K562 (cell line): Measurements from ENCODE around the gene MTA2. TPM values are rescaled to one million over a fixed set of nuclear protein-coding genes. Genes with fewer than 3 reads are reported as not detected.

Source experiments
- BRD4 ChIP-seq: fragments of 200-600 bp; sonication (generic); IDR thresholded peaks from 2 replicates; pipeline ENCODE4 v1.6.1; 2017; ENCODE audit warnings: inconsistent platforms
- CREB1 ChIP-seq, 2 experiments: sonication (generic) in 1 of 2; formaldehyde crosslinking in 1 of 2; IDR thresholded peaks; 2 replicates each; pipeline versions ENCODE4 v1.6.1 to v1.8.0; 2012 to 2022; ENCODE audit warnings: inconsistent platforms in 1 of 2, mild to moderate bottlenecking in 1 of 2, missing genetic modification reagents in 1 of 2, moderate library complexity in 1 of 2
- HDAC8 ChIP-seq: fragments of 450-650 bp; IDR thresholded peaks from 2 replicates; pipeline ENCODE4 v1.6.1; 2016; ENCODE audit warnings: mild to moderate bottlenecking, missing genetic modification characterization, moderate library complexity, missing compliant biosample characterization
- HIVEP1 ChIP-seq: fragments of 250-450 bp; sonication (Bioruptor Pico); IDR thresholded peaks from 2 replicates; pipeline ENCODE4 v1.4.0; 2020; ENCODE audit warnings: mild to moderate bottlenecking
- HNRNPL ChIP-seq: fragments of 200-400 bp; formaldehyde crosslinking; IDR thresholded peaks from 2 replicates; pipeline ENCODE4 v1.6.1; 2017; ENCODE audit warnings: low read depth, mild to moderate bottlenecking, low read length
- JUNB ChIP-seq: fragments of 450-650 bp; formaldehyde crosslinking; conservative IDR thresholded peaks from 2 replicates; pipeline ENCODE4 v1.4.0; 2020; ENCODE audit warnings: mild to moderate bottlenecking
- KLF13 ChIP-seq: fragments of 450-650 bp; IDR thresholded peaks from 2 replicates; pipeline ENCODE4 v1.6.1; 2016; ENCODE audit warnings: missing genetic modification characterization, low read depth, mild to moderate bottlenecking, missing compliant biosample characterization, moderate library complexity, borderline replicate concordance
- NCOA2 ChIP-seq, 2 experiments: fragments of 450-650 bp; IDR thresholded peaks; 2 replicates each; pipeline ENCODE4 v1.6.1; 2018; ENCODE audit warnings: mild to moderate bottlenecking in 2 of 2, moderate library complexity in 1 of 2; ENCODE audit not compliant: partially characterized antibody in 2 of 2
- NCOA4 ChIP-seq: fragments of 450-650 bp; IDR thresholded peaks from 2 replicates; pipeline ENCODE4 v1.6.1; 2018; ENCODE audit warnings: mild to moderate bottlenecking; ENCODE audit not compliant: partially characterized antibody
- POLR3G ChIP-seq: IDR thresholded peaks from 2 replicates; pipeline ENCODE4 v1.6.1; 2011; ENCODE audit not compliant: insufficient read length, insufficient replicate concordance; ENCODE audit errors: extremely low read depth
- PURB ChIP-seq: sonication (generic); formaldehyde crosslinking; IDR thresholded peaks from 2 replicates; pipeline ENCODE4 v1.9.0; 2021; ENCODE audit warnings: low read depth, mild to moderate bottlenecking, missing genetic modification reagents
- RBFOX2 ChIP-seq: fragments of 200-400 bp; formaldehyde crosslinking; IDR thresholded peaks from 2 replicates; pipeline ENCODE4 v1.6.1; 2017; ENCODE audit warnings: low read depth, mild to moderate bottlenecking, low read length, moderate library complexity
- SP2 ChIP-seq: IDR thresholded peaks from 2 replicates; pipeline ENCODE4 v1.6.1; 2011; ENCODE audit warnings: mild to moderate bottlenecking, low read depth, low read length, moderate library complexity; ENCODE audit not compliant: poor library complexity, severe bottlenecking; ENCODE audit errors: extremely low read depth
- SREBF2 ChIP-seq: sonication (generic); formaldehyde crosslinking; IDR thresholded peaks from 2 replicates; pipeline ENCODE4 v1.4.0; 2020; ENCODE audit warnings: mild to moderate bottlenecking, missing genetic modification reagents
- TARDBP ChIP-seq: fragments of 450-650 bp; IDR thresholded peaks from 2 replicates; pipeline ENCODE4 v1.6.1; 2016
- XRCC5 ChIP-seq: fragments of 200-400 bp; formaldehyde crosslinking; IDR thresholded peaks from 2 replicates; pipeline ENCODE4 v1.6.1; 2017; ENCODE audit warnings: low read depth, mild to moderate bottlenecking, low read length
- ZNF274 ChIP-seq: IDR thresholded peaks from 2 replicates; pipeline ENCODE4 v1.6.1; 2011; ENCODE audit warnings: low read depth, mild to moderate bottlenecking, low read length, moderate library complexity, borderline replicate concordance
- ZNF408 ChIP-seq: fragments of 250-450 bp; sonication (Bioruptor Pico); IDR thresholded peaks from 2 replicates; pipeline ENCODE4 v1.4.0; 2020; ENCODE audit warnings: low read depth, mild to moderate bottlenecking, moderate library complexity
- ZNF551 ChIP-seq: fragments of 250-450 bp; sonication (Bioruptor Pico); IDR thresholded peaks from 2 replicates; pipeline ENCODE4 v1.5.0; 2021; ENCODE audit warnings: mild to moderate bottlenecking, moderate library complexity
- ZNF79 ChIP-seq: fragments of 250-450 bp; sonication (Bioruptor Pico); IDR thresholded peaks from 2 replicates; pipeline ENCODE4 v1.4.0; 2020; ENCODE audit warnings: low read depth, mild to moderate bottlenecking, moderate library complexity
- polyA plus RNA-seq, 8 experiments: library from polyadenylated mRNA; depleted of rRNA in 4 of 8; stranded (reverse) in 5 of 8; unstranded in 3 of 8; fragments of >200 nt; fragmentation: Nextera tagmentation in 2 of 8; fragmentation: Illumina TruSeq in 1 of 8; extraction: Ambion mirVana in 2 of 8; extraction: Trizol in 1 of 8; gene quantifications; 2 replicates each; pipeline versions ENCODE4 v1.2.1 to v1.2.3, GENCODE V29; 2011 to 2014; ENCODE audit warnings: inconsistent platforms in 1 of 8, missing spikeins in 1 of 8
- total RNA-seq, 7 experiments: library from RNA; depleted of rRNA in 6 of 7; stranded (reverse); fragments of >200 nt in 6 of 7; fragmentation: Illumina TruSeq in 2 of 7; extraction: Trizol in 2 of 7; gene quantifications; 2 replicates each; pipeline versions ENCODE4 v1.2.1 to v1.2.3, GENCODE V29; 2011 to 2021; ENCODE audit warnings: low replicate concordance in 1 of 7
- TF ChIP-seq, protein P1 (sequence below), 2 experiments: IDR thresholded peaks; 2 replicates each; pipeline ENCODE4 v1.6.1; 2011; ENCODE audit warnings: borderline replicate concordance in 1 of 2, control low read depth in 1 of 2, low read depth in 1 of 2, low read length in 1 of 2, mild to moderate bottlenecking in 1 of 2, mixed read lengths in 1 of 2, moderate library complexity in 1 of 2; ENCODE audit not compliant: insufficient read depth in 1 of 2, insufficient read length in 1 of 2, poor library complexity in 1 of 2, severe bottlenecking in 1 of 2; ENCODE audit errors: extremely low read depth in 1 of 2
- TF ChIP-seq, protein P2 (sequence below): fragments of 450-650 bp; formaldehyde crosslinking; IDR thresholded peaks from 2 replicates; pipeline ENCODE4 v1.4.0; 2020; ENCODE audit warnings: mild to moderate bottlenecking, moderate library complexity
- TF ChIP-seq, protein P3 (sequence below): sonication (generic); formaldehyde crosslinking; IDR thresholded peaks from 2 replicates; pipeline ENCODE4 v1.9.0; 2022; ENCODE audit warnings: mild to moderate bottlenecking, missing genetic modification reagents
- TF ChIP-seq, protein P4 (sequence below): fragments of 450-650 bp; formaldehyde crosslinking; IDR thresholded peaks from 2 replicates; pipeline ENCODE4 v1.4.0; 2022; ENCODE audit warnings: mild to moderate bottlenecking, moderate library complexity

Gene MTA2
- total and polyA plus RNA-seq, 9 of the 15 experiments (the other 6 are each of a cell fraction or from before 2014, with no cell fraction given) = 6.2 to 220 (median 172) TPM

DNA sequence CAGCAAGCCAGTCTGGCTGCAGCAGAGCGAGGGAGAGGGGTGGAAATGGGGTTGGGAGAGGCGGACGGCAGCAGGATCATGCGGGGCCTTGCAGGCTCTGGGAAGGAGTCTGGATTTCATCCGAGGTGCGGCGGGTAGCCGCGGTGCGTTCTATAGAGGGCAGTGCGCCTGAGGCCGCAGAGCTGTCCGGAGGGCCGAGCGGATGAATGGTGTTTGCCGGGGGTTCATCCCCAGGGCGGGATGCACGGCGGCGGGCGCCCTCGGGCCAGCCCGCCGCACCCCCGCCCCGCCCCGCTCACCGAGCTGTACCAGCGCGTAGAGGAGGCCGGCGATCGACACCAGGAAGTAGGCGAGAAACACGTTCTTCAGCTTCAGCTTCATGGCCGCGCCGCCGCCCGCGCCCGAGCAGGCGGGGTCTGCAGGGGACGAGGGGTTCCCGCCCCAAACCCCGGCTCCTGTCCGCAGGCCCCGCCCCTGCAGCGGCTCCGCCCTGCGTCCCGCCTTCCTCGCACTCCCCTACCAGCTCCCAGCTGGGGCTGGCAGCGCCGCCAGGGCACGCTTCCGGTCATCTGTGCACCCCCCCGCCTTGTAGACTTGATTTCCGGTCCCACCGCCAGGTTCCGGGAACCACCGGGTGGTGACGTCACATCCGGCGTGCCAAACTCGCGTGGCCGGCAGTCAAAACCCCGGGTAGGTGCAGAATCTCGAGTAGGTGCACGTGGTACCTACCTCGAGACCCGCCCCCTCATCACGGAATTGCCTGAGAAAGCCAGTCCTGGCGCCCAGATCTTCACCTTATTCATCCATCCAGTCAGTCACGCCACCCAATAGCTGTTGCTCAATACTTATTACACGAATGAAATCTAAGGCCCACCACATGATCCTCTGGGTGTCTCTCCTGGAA is 20.2 kb upstream of the MTA2 start, which contains the start of gene B3GAT3 (continued):
- TF ChIP-seq KLF13 (tag) = peak; percentile 93
- TF ChIP-seq, protein P1, sequence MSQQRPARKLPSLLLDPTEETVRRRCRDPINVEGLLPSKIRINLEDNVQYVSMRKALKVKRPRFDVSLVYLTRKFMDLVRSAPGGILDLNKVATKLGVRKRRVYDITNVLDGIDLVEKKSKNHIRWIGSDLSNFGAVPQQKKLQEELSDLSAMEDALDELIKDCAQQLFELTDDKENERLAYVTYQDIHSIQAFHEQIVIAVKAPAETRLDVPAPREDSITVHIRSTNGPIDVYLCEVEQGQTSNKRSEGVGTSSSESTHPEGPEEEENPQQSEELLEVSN (IDR thresholded peaks at IDR 0.05; ENCODE audit: borderline replicate concordance in 1 of 2, extremely low read depth in 1 of 2, insufficient read depth in 1 of 2, insufficient read length in 1 of 2, low read depth in 1 of 2, low read length in 1 of 2, poor library complexity in 1 of 2, severe bottlenecking in 1 of 2) = peak; percentile 93
- TF ChIP-seq TARDBP = peak; percentile 53; the same call in 1 of the 2 replicates
- peak; percentile 91 for TF ChIP-seq CREB1 (IDR thresholded peaks at IDR 0.05)
- TF ChIP-seq CREB1 (CRISPR knock-in tag; IDR thresholded peaks at IDR 0.05) = peak; percentile 96
- TF ChIP-seq, protein P2, sequence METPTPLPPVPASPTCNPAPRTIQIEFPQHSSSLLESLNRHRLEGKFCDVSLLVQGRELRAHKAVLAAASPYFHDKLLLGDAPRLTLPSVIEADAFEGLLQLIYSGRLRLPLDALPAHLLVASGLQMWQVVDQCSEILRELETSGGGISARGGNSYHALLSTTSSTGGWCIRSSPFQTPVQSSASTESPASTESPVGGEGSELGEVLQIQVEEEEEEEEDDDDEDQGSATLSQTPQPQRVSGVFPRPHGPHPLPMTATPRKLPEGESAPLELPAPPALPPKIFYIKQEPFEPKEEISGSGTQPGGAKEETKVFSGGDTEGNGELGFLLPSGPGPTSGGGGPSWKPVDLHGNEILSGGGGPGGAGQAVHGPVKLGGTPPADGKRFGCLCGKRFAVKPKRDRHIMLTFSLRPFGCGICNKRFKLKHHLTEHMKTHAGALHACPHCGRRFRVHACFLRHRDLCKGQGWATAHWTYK (CRISPR knock-in tag) = peak; percentile 68; the same call in 1 of the 2 replicates
- no peak for TF ChIP-seq SP2
- TF ChIP-seq ZNF274 = no peak
- TF ChIP-seq NCOA4 = no peak
- no peak for TF ChIP-seq SREBF2 (CRISPR knock-in tag)
- TF ChIP-seq ZNF408 = no peak
- TF ChIP-seq NCOA2 (IDR thresholded peaks at IDR 0.05; ENCODE audit: partially characterized antibody in 2 of 2) = no peak
- TF ChIP-seq PURB (CRISPR knock-in tag) = no peak
- TF ChIP-seq, protein P3, sequence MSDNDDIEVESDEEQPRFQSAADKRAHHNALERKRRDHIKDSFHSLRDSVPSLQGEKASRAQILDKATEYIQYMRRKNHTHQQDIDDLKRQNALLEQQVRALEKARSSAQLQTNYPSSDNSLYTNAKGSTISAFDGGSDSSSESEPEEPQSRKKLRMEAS (CRISPR knock-in tag) = peak; percentile 97
- TF ChIP-seq RBFOX2 = peak; percentile 89
- no peak for TF ChIP-seq ZNF551 (CRISPR knock-in tag)
- peak; percentile 96 for TF ChIP-seq HNRNPL
- no peak for TF ChIP-seq HDAC8
- no peak for TF ChIP-seq BRD4
- 0 out of 2 replicates have a peak, but pooled peaks have one; percentile 19 for TF ChIP-seq HIVEP1 (CRISPR knock-in tag)
- TF ChIP-seq, protein P4, sequence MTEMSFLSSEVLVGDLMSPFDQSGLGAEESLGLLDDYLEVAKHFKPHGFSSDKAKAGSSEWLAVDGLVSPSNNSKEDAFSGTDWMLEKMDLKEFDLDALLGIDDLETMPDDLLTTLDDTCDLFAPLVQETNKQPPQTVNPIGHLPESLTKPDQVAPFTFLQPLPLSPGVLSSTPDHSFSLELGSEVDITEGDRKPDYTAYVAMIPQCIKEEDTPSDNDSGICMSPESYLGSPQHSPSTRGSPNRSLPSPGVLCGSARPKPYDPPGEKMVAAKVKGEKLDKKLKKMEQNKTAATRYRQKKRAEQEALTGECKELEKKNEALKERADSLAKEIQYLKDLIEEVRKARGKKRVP (CRISPR knock-in tag) = no peak
- no peak for TF ChIP-seq POLR3G
- peak; percentile 63; the same call in 1 of the 2 replicates for TF ChIP-seq XRCC5
- peak; percentile 78 for TF ChIP-seq JUNB (CRISPR knock-in tag)
- TF ChIP-seq ZNF79 (CRISPR knock-in tag) = no peak
